ENCODE results near the gene FOXN3. TPM values are rescaled to one million over a fixed set of nuclear protein-coding genes. Genes with fewer than 3 reads are reported as not detected.
"Not testable (repeated sequence)": the region's sequence is repeated elsewhere in the genome, so short reads cannot be mapped to it uniquely, and the experiment has no call there.

FOXN3 gene
- total and polyA plus RNA-seq, 5 donors = 31.5 to 146 (median 119) TPM

- WGBS = 95% methylated on average over 3 of the region's 3 CpGs
- no peak for DNase-seq
- H3K9me3 ChIP-seq (ENCODE audit: control insufficient read depth, low read length) = no peaks in the 10 kb centered on the region
- ATAC-seq = peak in 1 of 2 donors; percentile 56
- H3K27ac ChIP-seq (ENCODE audit: low read length) = no peak overlapping the region
- H3K27me3 ChIP-seq (ENCODE audit: control insufficient read depth, insufficient read depth) = no peaks in the 10 kb centered on the region
- intact Hi-C loops (cut with DNase I) = no loop called here
- no peak overlapping the region for H3K4me3 ChIP-seq (ENCODE audit: low read length)
- H3K4me1 ChIP-seq (ENCODE audit: control insufficient read depth, insufficient read depth, low read length) = peaks cover 13% of the 10 kb centered on the region
Observed at GRCh38 chr14:89255852-89256251, 161.2 kb downstream of the FOXN3 start.

GRCh38 chr14:89255012-89255411 lies 162.0 kb downstream of the FOXN3 start:
- DNase-seq (no peak), ATAC-seq (no peak)
- Histone ChIP-seq H3K9me3 (ENCODE audit: control insufficient read depth, low read length) (no peaks in the 10 kb centered on the region), H3K27ac (ENCODE audit: low read length) (no peak overlapping the region), H3K4me1 (ENCODE audit: control insufficient read depth, insufficient read depth, low read length) (peaks cover 11% of the 10 kb centered on the region), H3K4me3 (ENCODE audit: low read length) (no peak overlapping the region), H3K27me3 (ENCODE audit: control insufficient read depth, insufficient read depth) (no peaks in the 10 kb centered on the region)
- 93% methylated on average over 9 of the region's 9 CpGs for WGBS
- intact Hi-C loops (cut with DNase I) = no loop called here

- no peak for ATAC-seq
- no peak overlapping the region for H3K27ac ChIP-seq (ENCODE audit: low read length)
- 86% methylated on average over 12 of the region's 12 CpGs for WGBS
Observed at GRCh38 chr14:89254166-89254909, 162.7 kb downstream of the FOXN3 start.

GRCh38 chr14:89252887-89253532 lies 164.0 kb downstream of the FOXN3 start:
- Histone ChIP-seq H3K4me1 (ENCODE audit: control insufficient read depth, insufficient read depth, low read length) (peaks cover 11% of the 10 kb centered on the region), H3K4me3 (ENCODE audit: low read length) (no peak overlapping the region), H3K9me3 (ENCODE audit: control insufficient read depth, low read length) (no peaks in the 10 kb centered on the region), H3K27ac (ENCODE audit: low read length) (no peak overlapping the region), H3K27me3 (ENCODE audit: control insufficient read depth, insufficient read depth) (no peaks in the 10 kb centered on the region)
- intact Hi-C loops (cut with DNase I) = no loop called here
- WGBS = 78% methylated on average over 15 of the region's 15 CpGs
- no peak for DNase-seq
- ATAC-seq = peak; percentile 19 to 22

More at GRCh38 chr14:89254166-89254909, 162.7 kb downstream of the FOXN3 start:
- no peaks in the 10 kb centered on the region for H3K27me3 ChIP-seq (ENCODE audit: control insufficient read depth, insufficient read depth)
- H3K9me3 ChIP-seq (ENCODE audit: control insufficient read depth, low read length) = no peaks in the 10 kb centered on the region
- H3K4me1 ChIP-seq (ENCODE audit: control insufficient read depth, insufficient read depth, low read length) = peaks cover 11% of the 10 kb centered on the region
- no peak overlapping the region for H3K4me3 ChIP-seq (ENCODE audit: low read length)
- intact Hi-C loops (cut with DNase I) = no loop called here
- DNase-seq = no peak

GRCh38 chr14:89251061-89251460 lies 166.0 kb downstream of the FOXN3 start:
- DNase-seq = no peak
- Histone ChIP-seq H3K27ac (ENCODE audit: low read length) (no peak overlapping the region), H3K27me3 (ENCODE audit: control insufficient read depth, insufficient read depth) (no peaks in the 10 kb centered on the region), H3K4me1 (ENCODE audit: control insufficient read depth, insufficient read depth, low read length) (peaks cover 12% of the 10 kb centered on the region), H3K4me3 (ENCODE audit: low read length) (no peak overlapping the region), H3K9me3 (ENCODE audit: control insufficient read depth, low read length) (no peaks in the 10 kb centered on the region)
- intact Hi-C loops (cut with DNase I) = no loop called here
- WGBS = 97% methylated on average over 3 of the region's 3 CpGs
- ATAC-seq = no peak

- ATAC-seq; intact Hi-C loops (cut with DNase I); H3K9me3 ChIP-seq (ENCODE audit: control insufficient read depth, low read length); H3K27me3 ChIP-seq (ENCODE audit: control insufficient read depth, insufficient read depth); DNase-seq; H3K27ac ChIP-seq (ENCODE audit: low read length); H3K4me1 ChIP-seq (ENCODE audit: control insufficient read depth, insufficient read depth, low read length); H3K4me3 ChIP-seq (ENCODE audit: low read length): not testable (repeated sequence)
- 96% methylated on average over 4 of the region's 4 CpGs for whole genome bisulfite sequencing
Observed at GRCh38 chr14:89250655-89250975, 166.4 kb downstream of the FOXN3 start.

GRCh38 chr14:89249972-89250654 lies 166.9 kb downstream of the FOXN3 start:
- H3K27ac ChIP-seq (ENCODE audit: low read length) = no peak overlapping the region
- no peaks in the 10 kb centered on the region for H3K27me3 ChIP-seq (ENCODE audit: control insufficient read depth, insufficient read depth)
- no peak for DNase-seq
- peaks cover 6% of the 10 kb centered on the region for H3K4me1 ChIP-seq (ENCODE audit: control insufficient read depth, insufficient read depth, low read length)
- no peak for ATAC-seq
- intact Hi-C loops (cut with DNase I) = no loop called here
- no peaks in the 10 kb centered on the region for H3K9me3 ChIP-seq (ENCODE audit: control insufficient read depth, low read length)
- 93% methylated on average over 1 of the region's 1 CpG for WGBS
- no peak overlapping the region for H3K4me3 ChIP-seq (ENCODE audit: low read length)

- H3K4me3 ChIP-seq (ENCODE audit: low read length) = no peak overlapping the region
- no peak overlapping the region for H3K27ac ChIP-seq (ENCODE audit: low read length)
- H3K27me3 ChIP-seq (ENCODE audit: control insufficient read depth, insufficient read depth) = no peaks in the 10 kb centered on the region
- 76% methylated on average over 7 of the region's 7 CpGs for WGBS
- peaks cover 6% of the 10 kb centered on the region for H3K4me1 ChIP-seq (ENCODE audit: control insufficient read depth, insufficient read depth, low read length)
- ATAC-seq (no peak), DNase-seq (no peak)
- intact Hi-C loops (cut with DNase I) = no loop called here
- no peaks in the 10 kb centered on the region for H3K9me3 ChIP-seq (ENCODE audit: control insufficient read depth, low read length)
Observed at GRCh38 chr14:89249065-89249695, 167.9 kb downstream of the FOXN3 start.

- H3K27ac ChIP-seq (ENCODE audit: low read length) = no peak overlapping the region
- WGBS = 66% methylated on average over 5 of the region's 5 CpGs
- intact Hi-C loops (cut with DNase I) = no loop called here
- no peaks in the 10 kb centered on the region for H3K27me3 ChIP-seq (ENCODE audit: control insufficient read depth, insufficient read depth)
- no peak for DNase-seq
- H3K9me3 ChIP-seq (ENCODE audit: control insufficient read depth, low read length) = no peaks in the 10 kb centered on the region
- no peak for ATAC-seq
- no peak overlapping the region for H3K4me3 ChIP-seq (ENCODE audit: low read length)
- H3K4me1 ChIP-seq (ENCODE audit: control insufficient read depth, insufficient read depth, low read length) = peaks cover 7% of the 10 kb centered on the region
Observed at GRCh38 chr14:89248411-89249064, 168.5 kb downstream of the FOXN3 start.

GRCh38 chr14:89247457-89248122 lies 169.4 kb downstream of the FOXN3 start:
- Histone ChIP-seq H3K27me3 (ENCODE audit: control insufficient read depth, insufficient read depth) (no peaks in the 10 kb centered on the region), H3K4me1 (ENCODE audit: control insufficient read depth, insufficient read depth, low read length) (peaks cover 11% of the 10 kb centered on the region), H3K9me3 (ENCODE audit: control insufficient read depth, low read length) (no peaks in the 10 kb centered on the region), H3K4me3 (ENCODE audit: low read length) (no peak overlapping the region), H3K27ac (ENCODE audit: low read length) (no peak overlapping the region)
- DNase-seq (no peak), ATAC-seq (no peak)
- intact Hi-C loops (cut with DNase I) = no loop called here
- WGBS = 97% methylated on average over 3 of the region's 3 CpGs

All from right cardiac atrium (tissue), 5 donors.